Stimulated activated CD4-positive, alpha-beta T cell treated with anti-CD3 and anti-CD28 coated beads, Interleukin-1b, Interleukin-23, amount 100 ng/mL, for 1 hour (primary cell): Measurements from ENCODE around the gene FHIT.

Source experiments
- DNase-seq, 2 donors: peaks; one replicate each; pipeline ENCODE4 v3.0.0-alpha.2; 2020; ENCODE audit warnings: low read depth in 2 of 2

Gene FHIT

DNA sequence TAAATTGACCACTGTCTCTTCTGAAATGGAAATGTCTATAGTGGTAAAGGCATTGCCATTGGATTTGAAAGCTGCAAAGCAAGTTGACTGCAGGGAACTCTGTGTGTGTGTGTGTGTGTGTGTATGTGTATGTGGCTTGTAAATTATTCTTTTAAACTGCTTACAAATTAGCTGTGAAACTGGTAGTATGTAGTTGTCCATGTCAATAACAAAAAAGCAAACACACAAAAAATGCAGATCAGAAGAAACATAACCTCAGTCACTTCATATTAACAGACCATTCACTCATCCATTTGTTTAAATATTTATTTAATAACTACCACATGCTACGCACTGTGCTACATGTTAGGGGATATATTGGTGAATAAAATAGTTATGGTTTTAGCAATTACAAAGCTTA is 837.7 kb downstream of the FHIT start:
- DNase-seq: no peak

DNA sequence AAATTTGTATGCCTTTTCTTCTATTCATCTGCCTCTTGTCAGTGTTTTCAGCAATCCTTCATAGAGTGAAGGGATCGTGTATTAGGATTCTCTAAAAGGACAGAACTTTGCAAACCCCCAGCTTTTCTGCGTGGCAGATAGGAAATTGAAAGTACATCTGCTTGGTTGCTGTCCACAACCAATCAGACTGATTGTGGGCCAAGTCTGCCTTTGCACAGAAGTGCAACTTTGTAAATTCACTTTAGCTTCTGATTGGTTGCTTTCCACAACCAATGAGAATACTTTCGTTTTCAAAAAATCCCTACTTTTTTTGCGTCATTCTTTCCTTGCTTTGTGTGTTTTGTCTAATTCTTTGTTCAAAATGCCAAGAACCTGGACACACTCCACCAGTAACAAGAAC is 847.4 kb downstream of the FHIT start:
- no peak for DNase-seq

DNA sequence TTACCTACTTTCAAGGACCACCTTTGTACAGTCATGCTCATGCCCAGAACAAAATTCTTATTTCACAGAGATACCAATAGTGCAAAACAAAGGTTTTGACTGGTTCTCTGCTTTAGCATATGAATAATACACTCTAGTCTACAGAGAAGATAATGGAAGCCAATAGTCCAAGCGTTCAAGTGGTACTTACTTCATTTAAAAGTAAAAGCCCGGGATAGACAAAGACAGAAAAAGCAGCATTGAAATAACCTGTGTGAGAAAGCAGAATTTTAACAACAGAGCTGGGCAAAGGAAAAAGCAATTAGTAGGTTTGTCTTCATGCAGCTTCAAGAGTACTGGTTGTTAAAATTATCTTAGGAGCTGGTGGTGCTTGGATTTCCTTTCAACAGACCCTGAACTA is 848.3 kb downstream of the FHIT start:
- DNase-seq: no peak

DNA sequence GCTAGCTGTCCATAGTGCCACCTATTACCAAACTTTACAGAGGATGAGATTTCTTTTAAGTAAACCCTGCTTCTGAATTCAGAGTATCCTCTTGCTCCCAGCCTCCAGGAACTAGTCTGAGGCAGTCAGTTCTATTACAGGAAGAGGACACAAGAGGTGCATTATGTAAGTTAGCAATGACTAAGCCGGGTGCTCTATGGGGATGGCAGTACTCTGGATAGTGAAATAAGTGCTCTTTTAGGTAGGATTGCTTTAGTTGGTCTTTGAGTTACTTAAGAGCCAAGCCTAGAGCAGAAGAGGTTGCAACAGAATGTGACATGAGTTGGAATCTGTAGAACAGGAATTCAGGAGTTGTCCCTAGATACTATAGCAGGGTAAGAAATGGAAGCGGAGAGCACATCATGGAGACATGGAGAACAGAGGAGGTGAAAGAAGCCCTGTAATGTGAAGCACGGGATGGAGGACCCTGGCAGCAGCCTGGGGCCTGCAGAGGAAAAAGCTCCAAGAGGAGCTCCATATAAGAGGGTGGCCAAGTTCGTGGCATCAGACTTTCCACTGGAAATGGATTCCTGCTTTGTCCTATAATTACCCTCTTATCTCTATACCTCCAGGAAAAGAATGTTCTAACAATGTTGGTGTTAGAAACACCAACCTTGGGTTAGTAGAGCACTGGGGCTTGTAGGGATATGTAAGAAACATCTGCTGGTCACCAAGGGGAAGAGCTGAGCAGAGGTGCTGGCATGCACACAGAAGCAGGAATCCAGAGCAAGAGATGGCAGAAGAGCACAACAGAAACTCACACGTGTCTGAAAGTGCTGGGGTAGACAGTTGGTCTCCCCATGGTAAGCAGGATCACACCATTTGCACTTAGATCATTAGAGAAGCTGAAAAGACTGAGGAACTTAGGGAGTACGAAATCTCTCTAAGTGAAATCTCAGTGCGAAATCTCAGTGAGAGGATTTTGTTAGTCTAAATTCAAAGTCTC is 851.1 kb downstream of the FHIT start:
- no peak for DNase-seq

DNA sequence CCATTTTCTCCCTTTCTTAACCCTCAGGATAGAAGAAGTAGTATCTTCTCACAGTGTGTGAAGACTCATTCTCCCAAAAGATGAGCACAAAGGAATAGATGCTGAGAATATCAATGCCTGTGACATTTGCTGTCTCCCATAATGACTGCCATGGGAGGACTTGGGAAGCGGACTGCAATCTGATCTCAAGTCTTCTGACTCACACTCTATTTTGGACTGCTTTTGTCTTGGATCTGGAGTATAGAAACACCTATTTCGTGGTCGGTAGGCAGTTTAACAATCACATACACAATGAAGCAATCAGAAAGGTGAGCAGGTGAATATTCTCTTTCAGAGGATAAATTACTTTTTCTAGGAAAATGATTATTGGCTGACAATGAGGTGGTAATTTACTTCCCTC is 852.0 kb downstream of the FHIT start:
- DNase-seq: no peak

DNA sequence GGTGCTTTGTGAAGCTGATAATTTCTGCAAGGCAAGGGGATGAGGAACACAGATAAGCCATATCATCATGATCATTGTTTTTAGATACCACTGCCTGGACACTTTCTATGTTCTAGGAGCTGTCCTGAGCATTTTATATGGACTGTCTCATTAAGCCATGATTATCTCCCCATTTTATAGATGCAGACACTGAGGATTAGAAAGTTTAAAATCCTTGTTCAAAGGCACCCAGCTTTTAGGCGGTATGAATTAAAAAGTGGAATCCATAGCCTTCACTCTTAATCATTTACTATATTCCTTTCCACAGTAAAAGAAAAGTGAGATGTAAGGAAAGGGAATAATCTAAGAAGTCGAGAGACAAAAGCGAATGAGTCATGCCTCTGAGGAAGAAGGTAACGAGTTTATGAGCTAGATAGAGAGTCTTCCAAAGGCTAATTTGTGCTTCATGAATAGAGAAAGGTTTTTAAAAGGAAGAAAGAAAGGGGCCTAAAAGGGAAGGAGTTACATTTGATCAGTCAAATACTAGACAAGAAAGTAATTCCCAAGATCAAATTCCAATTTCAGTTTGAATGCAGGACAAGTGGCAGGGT is 856.0 kb downstream of the FHIT start:
- DNase-seq: no peak

DNA sequence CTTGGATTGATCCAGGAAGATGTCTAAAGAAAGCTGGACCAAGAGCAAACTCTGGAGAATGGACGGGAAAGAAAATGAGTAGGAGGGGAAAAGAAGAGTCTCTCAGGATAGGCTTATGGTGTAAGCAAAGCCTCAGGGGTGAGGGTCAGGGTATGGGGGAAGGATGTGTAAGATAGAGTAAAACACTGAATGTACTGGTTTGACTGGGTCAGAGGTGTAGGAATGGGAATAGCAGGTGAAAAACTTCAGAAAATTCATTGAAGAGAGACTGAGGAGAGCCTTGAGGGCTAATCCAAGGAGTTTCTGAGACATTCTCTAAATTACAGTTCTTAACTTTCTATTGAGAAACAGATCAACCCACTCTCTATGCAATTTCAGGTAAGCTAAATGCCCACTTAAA is 857.3 kb downstream of the FHIT start:
- no peak for DNase-seq

DNA sequence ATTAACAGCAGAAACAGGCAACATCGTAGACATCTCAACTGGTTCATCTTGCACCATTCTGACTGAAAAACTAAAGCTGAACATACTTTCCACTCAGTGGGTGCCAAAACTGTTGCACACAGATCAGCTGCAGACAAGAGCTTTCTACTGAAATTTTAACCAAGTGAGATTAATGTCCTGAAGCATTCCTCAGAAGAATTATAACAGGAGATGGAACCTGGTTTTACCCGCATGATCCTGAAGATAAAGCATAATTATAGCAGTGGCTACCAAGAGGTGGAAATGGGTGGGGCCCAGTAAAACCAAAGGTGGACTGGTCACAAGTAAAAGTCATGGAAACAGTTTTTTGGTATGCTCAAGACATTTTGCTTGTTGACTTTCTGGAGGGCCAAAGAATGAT is 858.8 kb downstream of the FHIT start:
- no peak for DNase-seq

DNA sequence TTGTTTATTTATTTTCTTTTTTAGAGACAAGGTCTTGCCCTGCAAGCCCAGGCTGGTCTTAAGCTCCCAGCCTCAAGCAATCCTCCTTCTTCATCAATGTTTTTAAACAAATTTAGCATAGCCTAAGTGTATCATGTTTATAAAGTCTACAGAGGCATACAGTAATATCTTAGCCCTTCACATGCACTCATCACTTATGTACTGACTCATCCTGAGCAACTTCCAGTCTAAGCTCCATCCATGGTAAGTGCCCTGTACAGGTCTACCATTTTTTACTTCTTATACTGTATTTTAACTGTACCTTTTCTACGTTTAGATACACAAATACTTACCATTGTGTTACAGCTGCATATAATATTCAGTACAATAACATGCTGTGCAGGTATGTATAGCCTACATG is 860.0 kb downstream of the FHIT start:
- DNase-seq: no peak

DNA sequence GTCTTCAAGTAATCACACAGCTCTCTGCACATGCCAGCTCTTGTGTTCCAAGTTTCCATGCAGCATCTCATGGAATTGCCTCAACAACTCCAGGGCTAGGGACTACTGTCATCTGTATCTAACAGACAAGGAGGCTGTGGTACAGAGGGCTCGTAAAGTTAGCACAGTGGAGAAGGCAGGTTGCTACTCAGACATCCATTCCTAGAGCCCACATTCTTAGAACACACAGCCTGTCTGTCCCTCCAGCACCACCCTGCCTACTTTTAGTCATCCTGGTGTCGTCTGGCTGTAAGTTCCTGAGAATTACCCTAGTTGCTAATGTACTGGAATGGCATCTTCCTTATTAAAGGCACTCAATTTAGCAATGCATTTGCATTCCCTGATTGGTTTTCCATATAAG is 862.5 kb downstream of the FHIT start:
- DNase-seq: no peak

DNA sequence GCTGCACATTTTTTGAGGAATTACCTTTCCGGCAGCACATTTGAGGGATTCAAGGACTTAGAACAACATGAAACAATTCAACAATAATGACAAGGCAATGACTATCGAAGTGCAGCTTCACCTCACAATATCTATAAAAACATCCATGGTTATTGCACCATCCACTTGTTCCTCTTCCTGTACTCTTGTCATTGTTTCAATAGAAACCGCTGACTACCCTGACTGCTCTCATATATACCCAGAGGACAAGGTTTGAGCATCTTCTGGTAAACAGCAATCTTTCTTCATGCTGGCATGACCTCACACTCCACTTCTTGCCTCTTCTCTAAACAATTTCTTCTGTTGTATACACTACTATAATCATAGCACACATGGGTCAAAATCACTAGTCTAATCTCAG is 864.9 kb downstream of the FHIT start:
- no peak for DNase-seq

DNA sequence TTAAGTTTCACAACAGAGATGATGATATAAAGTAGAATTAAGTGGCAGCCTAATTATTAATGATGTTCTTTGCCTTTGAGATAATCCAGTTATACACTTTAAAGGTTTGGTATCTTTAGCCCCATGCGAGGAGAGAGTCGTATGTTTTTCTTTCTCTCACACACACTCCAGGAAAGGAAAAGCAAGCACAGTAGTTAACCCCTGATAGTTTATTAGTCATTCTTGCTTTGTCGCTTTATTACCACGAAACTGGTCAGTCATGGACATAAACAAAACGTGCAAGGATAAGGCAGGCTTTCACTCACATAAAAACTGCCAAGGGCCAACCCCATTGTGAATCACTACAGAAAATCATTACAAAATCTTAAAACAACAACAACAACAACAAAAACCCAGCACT is 866.9 kb downstream of the FHIT start:
- no peak for DNase-seq

DNA sequence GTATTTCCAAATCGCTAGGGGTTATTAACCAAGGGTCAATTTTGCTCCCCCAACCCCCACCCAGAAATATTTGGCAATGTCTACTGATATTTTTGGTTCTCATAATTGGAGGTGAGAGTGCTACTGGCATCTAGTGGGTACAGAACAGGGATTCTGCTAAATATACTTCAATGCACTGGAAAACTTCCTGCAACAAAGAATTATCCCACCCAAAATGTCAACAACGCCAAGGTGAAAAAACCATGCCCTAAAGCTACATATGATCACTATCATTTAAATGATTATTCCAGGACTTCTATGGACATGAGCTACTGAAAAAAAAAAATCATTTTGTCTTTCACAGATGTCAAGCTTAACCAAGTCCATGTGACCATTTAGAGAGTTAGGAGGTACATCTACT is 867.9 kb downstream of the FHIT start:
- DNase-seq: no peak

DNA sequence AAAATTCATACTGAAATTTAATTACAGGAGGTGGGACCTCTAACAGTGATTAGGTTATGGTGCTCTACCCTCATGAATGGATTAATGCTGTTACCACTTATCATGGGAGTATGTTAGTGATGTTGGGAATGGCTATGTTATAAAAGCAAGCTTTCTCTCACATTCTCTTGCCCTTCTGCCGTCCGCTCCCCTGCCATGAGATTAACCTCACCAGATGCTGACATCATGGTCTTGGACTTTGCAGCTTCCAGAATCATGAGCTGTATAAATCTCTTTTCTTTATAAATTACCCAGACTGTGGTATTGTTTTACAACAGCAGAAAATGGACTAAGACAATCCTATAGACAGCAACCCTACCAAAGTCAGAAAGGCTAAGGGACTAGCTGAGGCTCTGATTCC is 884.8 kb downstream of the FHIT start:
- no peak for DNase-seq

DNA sequence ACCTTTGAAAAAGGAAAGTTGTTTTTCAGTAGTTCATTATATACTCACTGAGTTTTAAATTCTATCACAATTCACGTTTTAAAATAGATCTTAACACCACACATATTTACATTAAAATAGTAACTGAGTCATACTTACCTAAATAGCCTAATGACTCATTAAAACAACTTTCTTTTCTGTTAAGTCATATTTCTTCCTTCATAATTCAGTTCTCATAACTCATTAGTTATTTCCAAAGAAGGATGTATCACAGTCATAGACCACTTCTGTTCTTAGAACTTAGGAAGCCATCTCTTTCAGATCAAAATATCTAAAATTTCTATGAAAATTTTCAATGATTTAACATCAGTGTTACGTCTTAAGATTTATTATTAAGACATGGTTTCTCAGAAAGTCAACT is 885.9 kb downstream of the FHIT start:
- DNase-seq: no peak

DNA sequence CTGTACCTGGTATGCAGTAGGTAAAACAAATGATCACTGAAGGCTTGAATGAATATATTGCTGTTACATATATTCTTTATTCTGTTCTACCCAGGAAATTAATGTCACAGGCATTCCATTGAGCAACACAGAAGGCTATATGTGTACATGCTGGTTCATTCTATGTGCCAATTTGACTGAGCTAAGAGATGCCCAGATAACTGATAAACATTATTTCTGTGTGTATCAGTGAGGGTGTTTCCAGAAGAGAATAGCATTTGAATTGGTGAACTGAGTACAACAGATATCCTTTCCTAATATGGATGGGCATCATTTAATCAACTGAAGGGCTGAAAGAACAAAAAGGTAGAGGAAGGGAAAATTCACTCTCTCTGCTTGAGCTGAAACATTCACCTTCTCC is 886.8 kb downstream of the FHIT start:
- DNase-seq: no peak

DNA sequence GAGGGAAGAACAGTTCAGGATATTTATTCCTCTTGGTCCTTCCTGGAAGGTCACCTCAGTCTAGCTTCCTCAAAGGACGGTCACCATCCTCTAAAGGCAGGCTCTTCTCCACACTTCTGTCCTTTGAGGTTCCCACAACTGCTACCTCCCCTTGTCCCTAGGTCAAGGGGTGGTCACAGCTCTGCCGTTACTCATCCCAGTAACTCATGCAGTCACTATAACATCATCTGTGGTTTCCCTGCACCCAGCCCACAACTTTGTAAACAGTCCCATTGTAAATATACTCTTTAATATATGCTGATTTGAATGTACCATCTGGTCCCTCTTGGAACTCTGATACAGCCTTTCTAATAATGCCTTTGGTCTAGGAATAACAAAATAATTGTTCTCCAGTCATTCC is 887.4 kb downstream of the FHIT start:
- no peak for DNase-seq

DNA sequence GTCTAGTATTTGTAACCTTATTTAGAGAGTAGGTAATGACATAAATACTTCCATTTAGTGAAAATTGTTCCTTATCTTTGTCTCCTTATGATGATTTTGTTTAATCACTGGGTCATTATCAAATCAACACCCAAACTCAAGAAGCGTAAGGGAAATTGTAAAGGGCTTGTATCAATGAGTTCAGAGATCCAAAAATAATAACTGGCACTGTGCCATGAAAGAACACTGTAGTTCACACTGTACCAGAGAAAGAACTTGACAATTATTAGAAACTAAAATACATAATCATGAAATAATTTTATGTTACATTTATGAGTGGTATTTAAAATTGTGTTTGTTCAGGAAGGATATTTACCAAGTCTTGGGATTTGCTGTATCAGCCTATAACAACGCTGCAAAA is 895.4 kb downstream of the FHIT start:
- no peak for DNase-seq

DNA sequence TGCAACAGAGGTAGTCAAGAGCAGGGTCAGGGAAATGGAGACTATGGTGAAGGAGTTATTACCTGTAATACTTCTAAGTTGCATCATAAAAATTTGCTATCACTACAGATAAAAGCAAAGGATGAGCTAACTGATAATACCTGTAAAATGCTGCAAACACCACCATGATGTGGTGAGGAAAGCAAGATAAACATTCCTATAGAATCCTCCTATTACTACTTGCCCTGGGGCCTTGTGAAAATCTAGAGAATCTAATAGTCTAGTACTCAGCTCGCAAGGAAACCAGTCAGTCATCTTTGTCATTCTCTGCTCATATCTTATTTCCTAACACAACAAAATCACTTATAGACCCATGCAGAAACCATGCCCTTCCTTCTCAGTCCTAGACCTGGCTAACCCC is 899.8 kb downstream of the FHIT start:
- DNase-seq: no peak

DNA sequence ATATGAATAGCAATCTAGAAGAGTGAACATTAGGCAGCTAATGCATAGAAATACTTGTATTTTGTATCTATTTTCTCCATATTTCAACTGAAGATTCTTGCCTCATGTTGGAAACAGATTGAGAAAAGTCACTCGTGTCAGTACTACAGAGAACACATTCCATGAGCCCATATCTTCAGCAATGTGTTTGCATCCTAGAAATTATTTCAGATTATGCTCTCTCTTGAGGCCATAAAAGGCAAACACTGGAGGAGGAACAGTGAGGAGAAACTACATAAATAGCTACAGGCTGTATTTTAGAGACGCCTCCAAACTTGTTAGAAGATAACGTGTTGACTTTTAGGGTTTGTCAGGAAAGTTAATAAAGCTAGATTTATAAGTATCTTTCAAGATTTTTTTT is 906.9 kb downstream of the FHIT start:
- DNase-seq: no peak

DNA sequence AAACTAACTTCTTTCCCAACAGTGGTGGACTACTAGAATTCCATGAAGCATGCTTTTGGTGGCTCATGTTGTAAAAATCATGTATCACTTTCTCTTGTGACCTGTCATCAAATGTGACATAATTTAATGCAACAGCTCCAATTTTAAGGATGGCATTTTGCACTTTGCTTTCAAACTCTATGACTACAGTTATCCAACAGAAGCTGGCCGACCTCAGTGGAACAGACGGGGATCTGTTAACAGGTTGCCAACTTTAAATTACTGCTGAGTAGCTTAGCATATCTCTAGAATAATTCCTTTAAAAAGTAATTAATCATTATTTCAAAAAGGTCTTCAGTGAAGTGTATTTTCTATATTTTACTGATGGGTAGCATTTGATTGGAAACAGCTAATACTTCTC is 907.4 kb downstream of the FHIT start:
- no peak for DNase-seq

DNA sequence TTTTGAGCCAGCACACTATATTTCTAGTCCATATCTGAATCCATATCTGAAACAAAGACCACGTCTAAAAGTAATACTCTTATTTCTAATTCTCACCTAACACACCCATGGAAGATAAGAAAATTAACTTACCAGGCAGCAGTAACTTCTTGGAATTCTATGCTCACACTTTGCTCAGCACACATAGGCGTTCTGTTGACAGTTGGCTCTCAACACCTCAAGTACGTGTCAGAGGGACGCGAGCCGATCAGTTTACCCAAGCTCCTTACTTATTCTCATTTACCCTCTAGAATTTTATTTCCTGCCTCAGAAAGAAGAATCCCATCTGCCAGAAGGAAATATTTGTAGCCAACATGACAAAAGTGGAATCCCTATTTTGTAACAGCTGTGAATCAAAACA is 911.9 kb downstream of the FHIT start:
- no peak for DNase-seq

DNA sequence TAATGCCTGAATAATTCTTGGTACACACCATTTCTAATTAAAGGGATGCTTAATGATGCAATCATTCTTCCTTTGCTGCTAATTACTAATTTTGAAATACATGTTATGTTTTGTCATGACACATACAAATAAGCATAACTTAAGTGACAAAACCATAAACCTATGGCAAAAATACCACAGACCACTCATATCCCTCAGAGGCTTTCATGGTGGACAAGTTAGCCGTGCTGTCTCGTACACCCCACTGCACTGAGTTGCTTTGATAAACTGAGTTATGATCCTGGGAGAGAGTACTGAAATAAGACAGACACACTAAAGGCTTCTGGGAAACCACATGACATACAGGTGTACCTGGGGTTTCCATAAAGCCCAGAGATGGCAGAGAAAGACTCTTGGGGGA is 913.8 kb downstream of the FHIT start:
- DNase-seq: no peak

DNA sequence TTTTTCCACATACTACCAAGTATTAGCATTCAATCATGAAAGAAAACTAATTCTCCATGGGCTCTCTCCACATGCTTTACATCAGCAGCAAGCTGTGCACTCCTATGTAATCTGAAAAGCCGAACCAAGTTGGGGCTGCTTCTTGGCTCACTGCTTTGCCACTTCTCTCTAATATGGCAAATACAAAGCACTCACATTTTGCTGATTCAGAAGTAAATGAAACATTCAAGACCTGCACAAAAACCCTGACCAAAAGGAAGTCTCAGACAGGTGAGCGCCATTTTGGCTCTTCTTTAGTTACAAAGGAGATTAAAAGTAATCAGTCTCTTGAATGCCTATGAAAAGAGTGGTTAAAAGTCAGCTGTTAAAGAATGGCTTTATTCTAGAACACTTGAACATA is 915.2 kb downstream of the FHIT start:
- DNase-seq: no peak
